ENCODE data around the gene NRP2.

Gene NRP2

GRCh38 chr2:205713086-205713485 is 30.8 kb downstream of the NRP2 start:
- DNase-seq = no peak

GRCh38 chr2:205714058-205714776 is 31.9 kb downstream of the NRP2 start:
- DNase-seq = no peak

GRCh38 chr2:205714789-205715720 is 32.8 kb downstream of the NRP2 start:
- no peak for DNase-seq

GRCh38 chr2:205715831-205716525 is 33.7 kb downstream of the NRP2 start:
- DNase-seq = no peak

GRCh38 chr2:205717175-205717846 is 35.0 kb downstream of the NRP2 start:
- no peak for DNase-seq

GRCh38 chr2:205717999-205718398 is 35.7 kb downstream of the NRP2 start:
- DNase-seq = no peak

GRCh38 chr2:205719847-205720246 is 37.5 kb downstream of the NRP2 start:
- DNase-seq = no peak

- no peak for DNase-seq
These were observed 38.2 kb downstream of the NRP2 start for GRCh38 chr2:205720451-205720902.

- DNase-seq = peak in 1 of 2 experiments; percentile 14
These were observed 38.8 kb downstream of the NRP2 start for GRCh38 chr2:205721057-205721449.

- no peak for DNase-seq
These were observed 40.1 kb downstream of the NRP2 start for GRCh38 chr2:205722283-205722918.

GRCh38 chr2:205723179-205723578 is 40.9 kb downstream of the NRP2 start:
- no peak for DNase-seq

- no peak for DNase-seq
These were observed 42.8 kb downstream of the NRP2 start for GRCh38 chr2:205725059-205725458.

GRCh38 chr2:205726506-205726905 is 44.2 kb downstream of the NRP2 start:
- DNase-seq = no peak

- no peak for DNase-seq
These were observed 44.9 kb downstream of the NRP2 start for GRCh38 chr2:205727174-205727573.

GRCh38 chr2:205728366-205728765 is 46.1 kb downstream of the NRP2 start:
- no peak for DNase-seq

GRCh38 chr2:205730191-205730590 is 47.9 kb downstream of the NRP2 start:
- DNase-seq = no peak

- no peak for DNase-seq
These were observed 48.6 kb downstream of the NRP2 start for GRCh38 chr2:205730701-205731582.

GRCh38 chr2:205731583-205731981 is 49.3 kb downstream of the NRP2 start:
- DNase-seq = no peak

- DNase-seq = no peak
These were observed 50.0 kb downstream of the NRP2 start for GRCh38 chr2:205732314-205732713.

- DNase-seq = no peak
These were observed 50.8 kb downstream of the NRP2 start for GRCh38 chr2:205733082-205733481.

GRCh38 chr2:205733648-205734047 is 51.3 kb downstream of the NRP2 start:
- DNase-seq = no peak

All from NCI-H446 (cell line).